Measurements from ENCODE around the gene PRR23E.

GRCh38 chr3:127222163-127222562, 29.2 kb downstream of the PRR23E start:
- TF ChIP-seq CTCF (IDR thresholded peaks at IDR 0.05) (no peak), POLR2A (IDR thresholded peaks at IDR 0.05) (no peak)
